GM12878 (cell line): ENCODE results near the gene NEK2. TPM values are rescaled to one million over a fixed set of nuclear protein-coding genes. Genes with fewer than 3 reads are reported as not detected.

Source experiments
- ATAC-seq: fragments of 200-7000 bp; cut with Tn5 transposase; 3 replicates; pipeline ENCODE4 v1.9.1; 2020; ENCODE audit warnings: mild to moderate bottlenecking, moderate library complexity
- BruUV-seq: library from RNA; stranded (reverse); fragments of 400-500 nt; replicated peaks from 2 replicates; lab custom pipeline; 2021; lab: Mats Ljungman, UMichigan
- CTCF ChIA-PET: fragments of 300-600 bp; sonication (Branson Sonifier 250); formaldehyde crosslinking; extraction: SDS; loops from one replicate; lab custom pipeline; 2021; ENCODE audit warnings: inconsistent platforms; lab: Yijun Ruan, JAX
- POLR2A ChIA-PET: fragments of 350-600 bp; formaldehyde crosslinking; extraction: SDS; loops from one replicate; lab custom pipeline; 2021; ENCODE audit warnings: inconsistent platforms; lab: Charles Lee
- RAD21 ChIA-PET: fragments of 300-600 bp; sonication (Branson Sonifier 250); formaldehyde crosslinking; loops from one replicate; lab custom pipeline; 2023; ENCODE audit warnings: antibody characterized with exemption; ENCODE audit not compliant: unreplicated experiment; lab: Charles Lee
- SMC1A ChIA-PET: fragments of 300-600 bp; sonication (Branson Sonifier 250); formaldehyde crosslinking; loops from one replicate; lab custom pipeline; 2023; ENCODE audit not compliant: unreplicated experiment, uncharacterized antibody; lab: Charles Lee
- DNase-seq: peaks from one replicate; pipeline ENCODE4 v3.0.0-alpha.2; 2011; ENCODE audit warnings: low read depth, low spot score
- FAIRE-seq: peaks from 3 replicates; lab custom pipeline; 2011; peaks lifted over from hg19 to GRCh38; lab: Jason Lieb, UNC
- H2AFZ ChIP-seq: 2 replicates; pipeline ENCODE4 v1.6.0; 2011; ENCODE audit warnings: low read depth, low read length, control low read depth; ENCODE audit not compliant: control insufficient read depth
- H3K27ac ChIP-seq: 2 replicates; pipeline ENCODE4 v1.5.1; 2011; ENCODE audit warnings: control low read depth; ENCODE audit not compliant: control insufficient read depth, insufficient read depth
- H3K27me3 ChIP-seq, 2 experiments: replicated peaks in 1 of 2; 2 replicates each; pipeline versions ENCODE4 v1.6.0 to v1.6.1; 2011; ENCODE audit warnings: low read length in 1 of 2; ENCODE audit not compliant: control insufficient read depth in 2 of 2, insufficient read depth in 2 of 2
- H3K36me3 ChIP-seq, 2 experiments: 2 replicates each; pipeline ENCODE4 v1.5.1; 2011; ENCODE audit warnings: low read length in 1 of 2; ENCODE audit not compliant: control insufficient read depth in 2 of 2, insufficient read depth in 2 of 2
- H3K4me1 ChIP-seq: 2 replicates; pipeline ENCODE4 v1.6.1; 2011; ENCODE audit warnings: mild to moderate bottlenecking, low read length, moderate library complexity, mixed read lengths; ENCODE audit not compliant: control insufficient read depth, insufficient read depth
- H3K4me2 ChIP-seq: 2 replicates; pipeline ENCODE4 v1.6.0; 2011; ENCODE audit warnings: control low read depth; ENCODE audit not compliant: control insufficient read depth, insufficient read depth
- H3K4me3 ChIP-seq: fragments of 200-600 bp; sonication (generic); 2 replicates; pipeline ENCODE4 v1.5.1; 2016
- H3K79me2 ChIP-seq: 2 replicates; pipeline ENCODE4 v1.6.0; 2011; ENCODE audit warnings: low read length; ENCODE audit not compliant: control insufficient read depth, insufficient read depth
- H3K9ac ChIP-seq: 2 replicates; pipeline ENCODE4 v1.8.0; 2011; ENCODE audit warnings: low read length, control low read depth, mixed read lengths; ENCODE audit not compliant: control insufficient read depth, insufficient read depth
- H3K9me3 ChIP-seq: replicated peaks from 3 replicates; pipeline ENCODE4 v1.5.1; 2011; ENCODE audit warnings: mild to moderate bottlenecking, low read length; ENCODE audit not compliant: control insufficient read depth, insufficient read depth
- H4K20me1 ChIP-seq: 2 replicates; pipeline ENCODE4 v1.6.0; 2011; ENCODE audit not compliant: control insufficient read depth, insufficient read depth
- BHLHE40 ChIP-seq, 2 experiments: fragments of 450-650 bp in 1 of 2; IDR thresholded peaks; 2 replicates each; pipeline ENCODE4 v1.6.1; 2011 to 2017; ENCODE audit warnings: low read depth in 2 of 2, borderline replicate concordance in 1 of 2, improper control_type of control experiment in 1 of 2, low read length in 1 of 2, mild to moderate bottlenecking in 1 of 2
- E2F8 ChIP-seq: fragments of 450-650 bp; IDR thresholded peaks from 2 replicates; pipeline ENCODE4 v1.6.1; 2018; ENCODE audit warnings: mild to moderate bottlenecking, low read depth, moderate library complexity; ENCODE audit not compliant: partially characterized antibody
- EED ChIP-seq: sonication (generic); IDR thresholded peaks from 2 replicates; pipeline ENCODE4 v1.6.1; 2016; ENCODE audit warnings: antibody characterized with exemption, low read depth
- IRF3 ChIP-seq: fragments of 450-650 bp; IDR thresholded peaks from 2 replicates; pipeline ENCODE4 v1.6.1; 2014; ENCODE audit warnings: mild to moderate bottlenecking
- LARP7 ChIP-seq: fragments of 450-650 bp; IDR thresholded peaks from 2 replicates; pipeline ENCODE4 v1.6.1; 2017; ENCODE audit warnings: mild to moderate bottlenecking
- NR2C2 ChIP-seq: IDR thresholded peaks from 2 replicates; pipeline ENCODE4 v1.6.1; 2011; ENCODE audit warnings: borderline replicate concordance, low read depth; ENCODE audit not compliant: control insufficient read depth, insufficient read length
- NR2F1 ChIP-seq: fragments of 450-650 bp; conservative IDR thresholded peaks from 2 replicates; pipeline ENCODE4 v1.6.1; 2017; ENCODE audit warnings: mild to moderate bottlenecking
- PAX5 ChIP-seq: IDR thresholded peaks from 2 replicates; pipeline ENCODE4 v1.6.1; 2011; ENCODE audit warnings: low read depth, low read length, borderline replicate concordance
- POLR2A ChIP-seq: IDR thresholded peaks from 2 replicates; pipeline ENCODE4 v1.6.1; 2011; ENCODE audit warnings: low read depth, mild to moderate bottlenecking, low read length
- POLR2AphosphoS5 ChIP-seq: IDR thresholded peaks from 2 replicates; pipeline ENCODE4 v1.6.1; 2011; ENCODE audit warnings: mild to moderate bottlenecking, low read length, inconsistent platforms
- POU2F2 ChIP-seq: IDR thresholded peaks from 3 replicates; pipeline ENCODE4 v1.6.1; 2011; ENCODE audit warnings: low read depth, mild to moderate bottlenecking, low read length, borderline replicate concordance
- PRDM15 ChIP-seq: fragments of 450-650 bp; formaldehyde crosslinking; IDR thresholded peaks from 2 replicates; pipeline ENCODE4 v1.4.0; 2020; ENCODE audit warnings: mild to moderate bottlenecking, moderate library complexity
- RELB ChIP-seq: fragments of 450-650 bp; IDR thresholded peaks from 2 replicates; pipeline ENCODE4 v1.6.1; 2017; ENCODE audit warnings: low read depth, mild to moderate bottlenecking, moderate library complexity
- SMARCA5 ChIP-seq: fragments of 450-650 bp; IDR thresholded peaks from 2 replicates; pipeline ENCODE4 v1.6.1; 2017; ENCODE audit warnings: mild to moderate bottlenecking
- TCF7 ChIP-seq: IDR thresholded peaks from 2 replicates; pipeline ENCODE4 v1.6.1; 2014; ENCODE audit warnings: antibody characterized with exemption, borderline replicate concordance
- WGBS: methylation state at CpG from one replicate; pipeline ENCODE4 v1.1.6; 2016; ENCODE audit warnings: low lambda C conversion rate; ENCODE audit not compliant: insufficient replicate concordance, insufficient coverage; ENCODE audit errors: missing lambda C conversion rate; 5-methylcytosine and 5-hydroxymethylcytosine counted together
- in situ Hi-C: fragments of 300-500 bp; cut with MboI; formaldehyde crosslinking; loops from 9 replicates; pipeline ENCODE4 v1.14.3; 2018; ENCODE audit warnings: mixed read lengths
- intact Hi-C: fragments of 100-400 bp; cut with micrococcal nuclease; formaldehyde crosslinking; loops from one replicate; pipeline ENCODE4 v1.14.2; 2022; ENCODE audit not compliant: unreplicated experiment
- polyA plus RNA-seq, 11 experiments: library from polyadenylated mRNA; depleted of rRNA in 4 of 11; unstranded in 6 of 11; stranded (reverse) in 5 of 11; fragments of >200 nt; fragmentation: Nextera tagmentation in 4 of 11; fragmentation: Illumina TruSeq in 1 of 11; extraction: Ambion mirVana in 4 of 11; extraction: Trizol in 1 of 11; gene quantifications; 1 replicate in 1 of 11; 2 replicates in 10 of 11; pipeline versions ENCODE4 v1.2.1 to v1.2.3, GENCODE V29; 2011 to 2016; ENCODE audit warnings: inconsistent platforms in 2 of 11, missing spikeins in 2 of 11, low read depth in 1 of 11
- total RNA-seq, 4 experiments: library from RNA; depleted of rRNA in 3 of 4; stranded (reverse); fragments of >200 nt in 3 of 4; fragmentation: Illumina TruSeq in 1 of 4; extraction: Trizol in 1 of 4; gene quantifications; 2 replicates each; pipeline versions ENCODE4 v1.2.1 to v1.2.3, GENCODE V29; 2013 to 2021

The NEK2 gene
- total and polyA plus RNA-seq, 10 of the 15 experiments (the other 5 are each of a cell fraction or from before 2014, with no cell fraction given), result 16.7 to 49.7 (median 36.9) TPM

- Histone ChIP-seq H2AFZ (no peak overlapping the region), H3K4me2 (no peak overlapping the region), H3K27me3 (no peaks in the 10 kb centered on the region), H4K20me1 (no peaks in the 10 kb centered on the region), H3K9me3 (no peaks in the 10 kb centered on the region), H3K36me3 (no peaks in the 10 kb centered on the region), H3K4me3 (no peak overlapping the region), H3K79me2 (no peaks in the 10 kb centered on the region), H3K4me1 (no peaks in the 10 kb centered on the region), H3K27ac (no peak overlapping the region), H3K9ac (no peak overlapping the region)
- in situ Hi-C loops (no loop called here), intact Hi-C loops (no loop called here)
- POLR2A ChIA-PET, result interaction anchor here (0.6 to 0.7 kb wide), 2 partner anchors 14 to 75 kb away, joined by 3 to 5 read pairs; no protein-coding TSS in a partner anchor
- SMC1A ChIA-PET, result interaction anchor here (1.0 kb wide), 1 partner anchor 24 kb away, joined by 4 read pairs; no protein-coding TSS in a partner anchor
- FAIRE-seq (no peak), ATAC-seq (no peak), DNase-seq (no peak)
- RAD21 ChIA-PET, result no interaction called here
- WGBS, result 78% methylated on average over 10 of the region's 10 CpGs
- TF ChIP-seq NR2F1 (no peak), EED (no peak), POLR2AphosphoS5 (no peak), POLR2A (no peak), BHLHE40 (IDR thresholded peaks at IDR 0.05; ENCODE audit: borderline replicate concordance in 1 of 2, low read depth in 2 of 2, low read length in 1 of 2) (no peak), E2F8 (no peak), POU2F2 (no peak), PRDM15 (CRISPR knock-in tag) (no peak), PAX5 (no peak), IRF3 (no peak), RELB (no peak), NR2C2 (no peak), TCF7 (no peak), LARP7 (no peak), SMARCA5 (no peak)
- CTCF ChIA-PET, result interaction anchor here (1.4 kb wide), 1 partner anchor 14 kb away, joined by 5 read pairs; no protein-coding TSS in a partner anchor
- BruUV-seq, result no TSS peak
Measured at GRCh38 chr1:211713231-211713630, 37.8 kb upstream of the NEK2 start.
